ENCODE results near the gene CDKN2B-AS1. TPM values are rescaled to one million over a fixed set of nuclear protein-coding genes. Genes with fewer than 3 reads are reported as not detected.

The CDKN2B-AS1 gene
- total RNA-seq, 2 donors from 2014 or later: 39.7 to 73.7 TPM

DNA sequence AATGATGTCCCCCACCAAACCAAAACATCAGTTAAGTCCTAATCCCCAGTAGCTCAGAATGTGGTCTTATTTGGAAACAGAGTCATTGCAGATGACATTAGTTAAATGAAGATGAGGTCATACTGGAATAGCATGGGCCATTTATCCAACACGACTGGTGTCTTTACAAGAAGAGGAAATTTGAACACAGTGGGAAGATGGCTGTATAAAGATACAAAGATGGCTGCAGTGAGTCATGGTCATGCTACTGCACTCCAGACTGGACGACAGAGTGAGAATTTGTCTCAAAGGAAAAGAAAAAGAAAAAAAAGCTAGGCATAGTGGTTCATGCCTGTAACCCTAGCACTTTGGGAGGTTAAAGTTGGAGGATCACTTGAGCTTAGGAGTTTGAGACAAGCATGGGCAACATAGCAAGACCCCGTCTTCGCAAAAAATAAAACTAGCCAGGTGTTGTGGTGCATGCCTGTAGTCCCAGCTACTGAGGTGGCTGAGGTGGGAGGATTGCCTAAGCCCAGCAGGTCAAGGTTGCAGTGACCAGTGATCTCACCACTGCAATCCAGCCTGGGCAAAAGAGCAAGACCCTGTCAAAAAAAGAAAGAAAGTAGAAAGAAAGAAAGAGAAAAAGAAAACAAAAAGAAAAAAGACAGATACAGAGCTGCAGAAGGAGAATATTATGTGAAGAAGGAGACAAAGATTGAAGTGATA lies 144.5 kb downstream of the CDKN2B-AS1 start:
- H3K9ac ChIP-seq (ENCODE audit: low read depth in 2 of 2, low read length in 2 of 2): no peak overlapping the region
- H3K4me1 ChIP-seq: no peaks in the 10 kb centered on the region
- no peaks in the 10 kb centered on the region for H3K27me3 ChIP-seq
- no peak overlapping the region for H3K27ac ChIP-seq
- no peaks in the 10 kb centered on the region for H3K36me3 ChIP-seq
- no peaks in the 10 kb centered on the region for H3K9me3 ChIP-seq
- no peak for DNase-seq
- intact Hi-C loops (cut with DNase I): loop anchor here (10.0 kb wide), 1 partner anchor 96 kb away; no protein-coding TSS in a partner anchor
- TF ChIP-seq, protein P1, sequence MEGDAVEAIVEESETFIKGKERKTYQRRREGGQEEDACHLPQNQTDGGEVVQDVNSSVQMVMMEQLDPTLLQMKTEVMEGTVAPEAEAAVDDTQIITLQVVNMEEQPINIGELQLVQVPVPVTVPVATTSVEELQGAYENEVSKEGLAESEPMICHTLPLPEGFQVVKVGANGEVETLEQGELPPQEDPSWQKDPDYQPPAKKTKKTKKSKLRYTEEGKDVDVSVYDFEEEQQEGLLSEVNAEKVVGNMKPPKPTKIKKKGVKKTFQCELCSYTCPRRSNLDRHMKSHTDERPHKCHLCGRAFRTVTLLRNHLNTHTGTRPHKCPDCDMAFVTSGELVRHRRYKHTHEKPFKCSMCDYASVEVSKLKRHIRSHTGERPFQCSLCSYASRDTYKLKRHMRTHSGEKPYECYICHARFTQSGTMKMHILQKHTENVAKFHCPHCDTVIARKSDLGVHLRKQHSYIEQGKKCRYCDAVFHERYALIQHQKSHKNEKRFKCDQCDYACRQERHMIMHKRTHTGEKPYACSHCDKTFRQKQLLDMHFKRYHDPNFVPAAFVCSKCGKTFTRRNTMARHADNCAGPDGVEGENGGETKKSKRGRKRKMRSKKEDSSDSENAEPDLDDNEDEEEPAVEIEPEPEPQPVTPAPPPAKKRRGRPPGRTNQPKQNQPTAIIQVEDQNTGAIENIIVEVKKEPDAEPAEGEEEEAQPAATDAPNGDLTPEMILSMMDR (IDR thresholded peaks at IDR 0.05): no peak
- no peak overlapping the region for H3K4me3 ChIP-seq

DNA sequence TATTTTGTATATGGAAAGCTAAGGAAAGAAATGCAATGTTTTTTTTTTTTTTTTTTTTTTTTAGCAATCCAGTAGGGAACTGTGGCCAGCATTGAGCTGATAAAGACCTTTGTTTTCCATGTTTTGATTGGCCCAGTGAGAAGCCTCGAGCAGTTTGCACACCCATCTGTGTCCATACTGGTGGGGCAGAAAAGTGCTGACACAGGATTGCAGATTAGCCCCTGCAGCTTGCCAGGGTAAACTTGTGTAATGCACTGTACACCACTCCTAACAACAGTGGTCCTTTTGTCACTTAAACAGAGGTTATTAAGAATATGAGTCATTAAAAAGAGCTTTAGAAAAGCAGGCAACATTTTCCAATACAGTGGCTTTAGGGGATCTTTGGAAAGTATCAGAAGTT lies 147.3 kb downstream of the CDKN2B-AS1 start:
- no peaks in the 10 kb centered on the region for H3K27me3 ChIP-seq
- no peaks in the 10 kb centered on the region for H3K9me3 ChIP-seq
- DNase-seq: no peak
- no peak overlapping the region for H3K27ac ChIP-seq
- TF ChIP-seq, protein P1 (IDR thresholded peaks at IDR 0.05): no peak
- H3K4me1 ChIP-seq: no peaks in the 10 kb centered on the region
- intact Hi-C loops (cut with DNase I): no loop called here
- H3K36me3 ChIP-seq: no peaks in the 10 kb centered on the region
- no peak overlapping the region for H3K4me3 ChIP-seq
- H3K9ac ChIP-seq (ENCODE audit: low read depth in 2 of 2, low read length in 2 of 2): no peak overlapping the region

DNA sequence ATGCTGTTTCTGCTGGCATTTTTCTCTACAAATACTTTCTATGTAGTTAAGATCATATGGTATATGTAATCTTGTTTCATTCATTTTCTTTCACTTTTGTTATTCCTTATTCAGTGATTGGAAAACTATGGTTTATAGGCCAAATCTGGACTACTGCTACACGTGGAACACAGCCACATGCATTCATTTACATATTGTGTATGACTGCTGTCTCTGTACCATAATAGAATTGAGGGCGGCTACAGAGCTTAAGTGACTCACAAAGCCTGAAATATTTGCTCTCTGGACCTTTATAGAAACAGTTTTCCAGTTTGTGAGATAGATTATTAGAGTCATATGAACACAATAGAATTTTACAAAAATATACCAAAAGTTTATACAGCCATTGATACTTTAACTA lies 148.1 kb downstream of the CDKN2B-AS1 start:
- intact Hi-C loops (cut with DNase I): no loop called here
- H3K4me1 ChIP-seq: no peaks in the 10 kb centered on the region
- TF ChIP-seq, protein P1 (IDR thresholded peaks at IDR 0.05): no peak

DNA sequence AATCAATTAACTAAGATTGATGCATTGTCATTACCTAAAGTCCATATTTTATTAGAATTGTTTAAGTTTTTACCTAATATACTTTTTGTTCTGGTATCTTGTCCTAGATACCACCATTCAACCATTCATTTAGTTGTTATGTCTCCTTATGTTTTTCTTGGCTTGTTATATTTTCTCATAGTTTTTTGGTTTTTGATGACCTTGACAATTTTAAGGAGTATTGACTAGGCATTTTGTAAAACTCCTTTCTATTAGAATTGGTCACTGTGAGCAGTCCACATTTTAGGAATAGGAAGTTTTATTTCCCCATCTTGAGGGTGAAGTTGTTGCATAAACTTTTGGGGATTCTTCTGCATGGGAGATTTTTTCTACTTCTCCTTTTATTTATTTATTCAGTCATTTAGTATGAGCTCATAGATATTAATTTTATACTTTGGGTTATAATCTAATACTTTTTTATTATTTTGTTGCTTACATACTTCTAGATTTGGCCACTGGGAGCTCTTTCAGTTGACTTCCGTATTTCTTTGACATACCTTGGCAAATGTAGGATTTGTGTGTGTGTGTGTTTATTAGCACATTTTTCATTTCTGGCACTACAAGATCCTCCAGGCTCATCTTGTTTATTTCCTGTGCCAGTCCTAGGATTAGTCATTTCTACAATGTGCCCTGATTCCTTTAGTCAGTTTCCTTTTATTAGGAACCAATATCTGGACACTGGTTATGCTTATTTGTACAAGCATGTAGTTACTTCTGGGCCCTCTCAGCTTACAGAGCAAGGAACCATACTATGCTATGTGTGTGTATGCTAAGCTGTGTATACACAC lies 149.4 kb downstream of the CDKN2B-AS1 start:
- Histone ChIP-seq H3K9me3 (no peaks in the 10 kb centered on the region), H3K9ac (ENCODE audit: low read depth in 2 of 2, low read length in 2 of 2) (no peak overlapping the region), H3K4me3 (no peak overlapping the region), H3K27ac (no peak overlapping the region), H3K4me1 (no peaks in the 10 kb centered on the region), H3K36me3 (no peaks in the 10 kb centered on the region), H3K27me3 (no peaks in the 10 kb centered on the region)
- TF ChIP-seq, protein P1 (IDR thresholded peaks at IDR 0.05): no peak
- no peak for DNase-seq
- intact Hi-C loops (cut with DNase I): no loop called here

More for the DNA sequence above, 148.1 kb downstream of the CDKN2B-AS1 start:
- DNase-seq: no peak
- H3K9me3 ChIP-seq: no peaks in the 10 kb centered on the region
- H3K27ac ChIP-seq: no peak overlapping the region
- H3K9ac ChIP-seq (ENCODE audit: low read depth in 2 of 2, low read length in 2 of 2): no peak overlapping the region
- no peak overlapping the region for H3K4me3 ChIP-seq
- H3K36me3 ChIP-seq: no peaks in the 10 kb centered on the region
- no peaks in the 10 kb centered on the region for H3K27me3 ChIP-seq

DNA sequence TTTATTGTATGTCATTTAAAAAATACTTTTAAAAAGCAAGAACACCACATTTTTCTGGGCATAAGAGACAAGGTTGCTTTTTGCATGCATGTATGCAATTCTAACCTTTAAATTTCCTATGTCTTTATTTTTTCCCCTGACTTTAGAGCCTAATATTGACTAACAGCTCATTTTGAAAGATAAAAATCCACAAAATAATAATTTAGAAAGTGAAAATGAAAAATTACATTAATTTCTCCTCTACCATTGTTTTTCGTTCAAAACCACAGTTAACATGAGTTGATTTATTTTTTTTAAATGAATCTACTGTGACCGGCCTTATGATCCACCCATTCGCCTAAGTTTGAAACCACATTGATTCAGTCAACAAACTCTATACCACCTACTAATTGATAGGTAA lies 152.0 kb downstream of the CDKN2B-AS1 start:
- H3K4me1 ChIP-seq: no peaks in the 10 kb centered on the region
- no peaks in the 10 kb centered on the region for H3K36me3 ChIP-seq
- no peak overlapping the region for H3K4me3 ChIP-seq
- H3K27me3 ChIP-seq: no peaks in the 10 kb centered on the region
- no peaks in the 10 kb centered on the region for H3K9me3 ChIP-seq
- H3K9ac ChIP-seq (ENCODE audit: low read depth in 2 of 2, low read length in 2 of 2): no peak overlapping the region
- intact Hi-C loops (cut with DNase I): no loop called here
- no peak for DNase-seq
- TF ChIP-seq, protein P1 (IDR thresholded peaks at IDR 0.05): no peak
- no peak overlapping the region for H3K27ac ChIP-seq

All from colonic mucosa (tissue), 4 donors.